Skeletal muscle cell (primary cell): Measurements from ENCODE around the gene NEGR1.
"Not testable (repeated sequence)": the region's sequence is repeated elsewhere in the genome, so short reads cannot be mapped to it uniquely, and the experiment has no call there.

Source experiments
- DNase-seq: peaks from one replicate; pipeline ENCODE4 v3.0.0-alpha.2; 2010; ENCODE audit warnings: low read depth
- H3K4me3 ChIP-seq: 2 replicates; pipeline ENCODE4 v1.5.1; 2011; ENCODE audit warnings: low read depth, mild to moderate bottlenecking, control low read depth, low read length, moderate library complexity

Gene NEGR1

GRCh38 chr1:72241397-72241796 is 40.9 kb downstream of the NEGR1 start:
- DNase-seq, result peak; percentile 24
- no peak overlapping the region for H3K4me3 ChIP-seq

DNA sequence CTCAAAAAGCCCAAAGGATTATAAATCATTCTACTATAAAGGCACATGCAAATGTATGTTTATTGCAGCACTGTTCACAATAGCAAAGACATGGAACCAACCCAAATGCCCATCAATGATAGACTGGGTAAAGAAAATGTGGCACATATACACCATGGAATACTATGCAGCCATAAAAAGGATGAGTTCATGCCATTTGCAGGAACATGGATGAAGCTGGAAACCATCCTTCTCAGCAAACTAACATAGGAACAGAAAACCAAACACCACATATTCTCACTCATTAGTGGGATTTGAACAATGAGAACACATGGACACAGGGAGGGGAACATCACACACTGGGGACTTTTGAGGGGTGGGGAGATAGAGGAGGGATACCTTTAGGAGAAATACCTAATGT is 46.4 kb downstream of the NEGR1 start:
- not testable (repeated sequence) for H3K4me3 ChIP-seq, DNase-seq

GRCh38 chr1:72235062-72235461 is 47.3 kb downstream of the NEGR1 start:
- no peak for DNase-seq
- no peak overlapping the region for H3K4me3 ChIP-seq

GRCh38 chr1:72230746-72231145 is 51.6 kb downstream of the NEGR1 start:
- H3K4me3 ChIP-seq, result no peak overlapping the region
- no peak for DNase-seq

- H3K4me3 ChIP-seq, result no peak overlapping the region
- no peak for DNase-seq
Observed at GRCh38 chr1:72229893-72230292, 52.4 kb downstream of the NEGR1 start.

GRCh38 chr1:72227667-72228066 is 54.7 kb downstream of the NEGR1 start:
- no peak overlapping the region for H3K4me3 ChIP-seq
- DNase-seq, result no peak

DNA sequence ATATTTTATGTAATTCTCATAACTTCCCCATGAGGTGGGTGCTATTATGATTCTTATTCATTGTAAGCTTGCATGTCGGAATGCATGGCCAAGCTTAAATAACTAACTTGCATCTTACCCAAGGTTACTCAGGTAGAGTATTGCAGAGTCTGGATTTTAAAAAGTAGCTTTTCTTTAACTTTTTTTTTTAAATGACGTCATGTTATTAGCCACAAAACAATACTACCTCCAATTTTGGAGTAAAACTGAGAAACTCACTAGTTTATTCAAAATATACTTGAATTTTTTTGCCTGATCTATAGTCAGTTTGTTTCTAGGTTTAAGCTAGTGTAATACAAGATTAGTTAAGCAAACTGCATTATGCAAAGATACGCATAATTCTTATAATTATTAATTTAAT is 57.8 kb downstream of the NEGR1 start:
- no peak overlapping the region for H3K4me3 ChIP-seq
- DNase-seq, result no peak

DNA sequence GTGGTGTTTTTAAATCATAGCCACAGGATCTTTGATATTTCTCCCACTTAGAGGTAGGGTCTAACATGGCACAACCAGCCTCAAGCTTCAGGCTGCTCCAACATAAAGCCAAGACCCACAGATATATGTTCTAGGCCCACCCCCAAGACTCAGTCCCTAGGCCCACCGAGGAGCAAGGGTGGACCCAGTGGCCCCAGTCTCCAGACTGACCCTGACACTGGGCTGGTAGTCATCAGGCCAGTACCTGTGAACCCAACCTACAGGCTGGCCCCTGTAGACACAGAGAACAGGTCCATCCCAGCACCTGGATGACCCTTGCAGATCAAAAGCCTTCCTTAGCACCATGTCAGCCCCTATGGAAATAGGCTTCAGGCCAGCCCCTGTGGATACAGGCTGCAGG is 60.5 kb downstream of the NEGR1 start:
- H3K4me3 ChIP-seq, result no peak overlapping the region
- no peak for DNase-seq

- DNase-seq, result no peak
Observed at GRCh38 chr1:72218141-72218739, 64.1 kb downstream of the NEGR1 start.

DNA sequence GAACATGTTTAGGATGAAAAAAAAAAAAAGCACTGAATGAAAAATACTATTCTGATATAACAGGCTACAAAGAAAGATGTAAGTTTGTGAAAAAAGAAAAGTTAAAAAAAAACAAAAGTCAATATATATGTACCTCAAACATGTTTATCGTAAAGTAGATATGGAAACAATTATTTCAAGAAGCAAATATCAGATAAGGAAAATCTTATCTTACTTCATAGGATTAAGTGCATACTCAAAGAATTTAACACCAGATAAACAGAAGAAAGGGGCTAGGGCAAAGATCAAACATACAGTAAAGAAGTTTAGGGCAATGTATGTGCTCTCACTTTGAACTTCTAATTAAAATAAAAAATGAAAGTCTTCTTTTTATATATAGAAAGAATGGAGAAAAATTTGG is 75.3 kb downstream of the NEGR1 start:
- no peak overlapping the region for H3K4me3 ChIP-seq
- no peak for DNase-seq

More at GRCh38 chr1:72218141-72218739, 64.1 kb downstream of the NEGR1 start:
- no peak overlapping the region for H3K4me3 ChIP-seq

DNA sequence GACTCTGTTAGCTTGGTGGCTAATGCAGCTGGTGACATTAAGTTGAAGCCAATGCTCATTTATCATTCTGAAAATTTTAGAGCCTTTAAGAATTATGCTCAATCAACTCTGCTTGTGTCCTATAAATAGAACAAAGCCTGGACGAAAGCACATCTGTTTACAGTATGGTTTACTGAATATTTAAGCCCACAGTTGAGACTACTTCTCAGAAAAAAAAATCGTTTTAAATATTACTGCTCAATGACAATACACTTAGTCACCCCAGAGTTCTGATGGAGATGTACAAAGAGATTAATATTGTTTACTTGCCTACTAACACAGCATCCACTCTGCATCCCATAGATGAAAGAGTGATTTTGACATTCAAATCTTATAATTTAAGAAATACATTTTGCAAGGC is 79.6 kb downstream of the NEGR1 start:
- DNase-seq, result no peak
- no peak overlapping the region for H3K4me3 ChIP-seq

- no peak for DNase-seq
- H3K4me3 ChIP-seq, result no peak overlapping the region
Observed at GRCh38 chr1:72197786-72198185, 84.6 kb downstream of the NEGR1 start.

- no peak overlapping the region for H3K4me3 ChIP-seq
- DNase-seq, result no peak
Observed at GRCh38 chr1:72186733-72187307, 95.5 kb downstream of the NEGR1 start.

GRCh38 chr1:72184099-72184701 is 98.1 kb downstream of the NEGR1 start:
- DNase-seq, result no peak
- H3K4me3 ChIP-seq, result no peak overlapping the region

DNA sequence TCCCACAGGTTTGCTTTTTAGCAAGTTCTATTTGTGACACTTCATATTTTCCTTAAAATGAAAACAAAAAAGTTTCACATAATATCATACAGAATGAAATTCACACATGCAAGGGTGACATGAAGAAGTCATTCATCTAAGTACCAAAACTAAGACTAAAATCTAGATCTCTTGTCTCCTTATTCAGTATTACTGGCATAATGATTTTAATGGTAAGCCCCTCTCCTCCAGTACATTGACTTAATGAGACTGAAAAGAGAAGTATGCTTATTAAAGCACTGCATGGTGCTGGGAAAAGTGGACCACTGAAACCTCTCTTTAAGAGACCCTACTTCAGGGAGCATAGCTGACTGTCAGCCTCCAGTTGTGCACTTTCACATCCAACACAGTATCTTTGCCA is 99.5 kb downstream of the NEGR1 start:
- no peak overlapping the region for H3K4me3 ChIP-seq
- DNase-seq, result no peak

GRCh38 chr1:72178266-72178665 is 104.1 kb downstream of the NEGR1 start:
- no peak for DNase-seq
- H3K4me3 ChIP-seq, result no peak overlapping the region

- no peak overlapping the region for H3K4me3 ChIP-seq
- no peak for DNase-seq
Observed at GRCh38 chr1:72177711-72178110, 104.6 kb downstream of the NEGR1 start.

- H3K4me3 ChIP-seq, result no peak overlapping the region
- DNase-seq, result no peak
Observed at GRCh38 chr1:72170246-72170645, 112.1 kb downstream of the NEGR1 start.

- H3K4me3 ChIP-seq, result no peak overlapping the region
- no peak for DNase-seq
Observed at GRCh38 chr1:72166426-72166825, 115.9 kb downstream of the NEGR1 start.

DNA sequence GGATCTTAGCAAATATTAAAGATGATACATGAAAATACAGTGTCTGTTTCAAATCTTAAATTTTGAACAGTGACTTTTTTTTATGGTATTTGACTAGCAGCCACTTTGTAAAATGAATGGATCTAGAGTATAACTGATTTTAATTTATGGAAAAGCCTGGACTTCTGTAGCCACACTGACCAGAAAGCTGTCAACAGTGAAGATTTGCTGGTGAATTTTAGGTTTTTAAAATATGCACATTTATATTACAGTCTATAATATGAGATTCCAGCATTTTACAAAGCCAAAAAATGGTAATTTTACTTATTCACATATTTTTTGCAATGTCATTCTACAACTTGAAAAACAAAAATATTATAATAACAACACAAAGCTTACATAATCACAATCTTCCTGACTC is 131.8 kb downstream of the NEGR1 start:
- DNase-seq, result no peak
- no peak overlapping the region for H3K4me3 ChIP-seq

- no peak for DNase-seq
Observed at GRCh38 chr1:72141875-72142274, 140.5 kb downstream of the NEGR1 start.

More at GRCh38 chr1:72141875-72142274, 140.5 kb downstream of the NEGR1 start:
- no peak overlapping the region for H3K4me3 ChIP-seq
